ENCODE results near the gene FBXW11. TPM values are rescaled to one million over a fixed set of nuclear protein-coding genes. Genes with fewer than 3 reads are reported as not detected.

The FBXW11 gene
- total RNA-seq, 1 experiment from 2014 or later: 52.0 TPM

GRCh38 chr5:172050080-172050479, 43.6 kb upstream of the FBXW11 start:
- CTCF ChIA-PET: no interaction called here
- Histone ChIP-seq H3K4me1 (ENCODE audit: control insufficient read depth in 1 of 2, insufficient read depth in 2 of 2, low read length in 2 of 2) (no peaks in the 10 kb centered on the region), H3K36me3 (ENCODE audit: control insufficient read depth in 1 of 2, insufficient read depth in 2 of 2, low read length in 2 of 2) (0 out of 4 replicates have a peak, but pooled peaks cover 0 to 2% of the 10 kb centered on the region in 2 experiments), H2AFZ (ENCODE audit: low read depth, low read length, poor library complexity, severe bottlenecking) (no peak overlapping the region), H3K9me3 (ENCODE audit: control insufficient read depth in 1 of 2, insufficient read depth in 1 of 2, low read depth in 1 of 2, low read length in 2 of 2) (no peaks in the 10 kb centered on the region), H3K27me3 (ENCODE audit: insufficient read depth, low read length) (no peaks in the 10 kb centered on the region), H3K4me2 (ENCODE audit: low read length) (no peak overlapping the region), H3K27ac (ENCODE audit: low read depth, low read length) (no peak overlapping the region), H3K79me2 (ENCODE audit: insufficient read depth, low read length) (no peaks in the 10 kb centered on the region), H3K4me3 (replicated peaks in 1 of 2; ENCODE audit: low read depth in 1 of 2, low read length in 2 of 2) (no peak overlapping the region), H4K20me1 (ENCODE audit: insufficient read depth) (no peaks in the 10 kb centered on the region), H3K9ac (ENCODE audit: low read length) (no peak overlapping the region), H3K9me2 (ENCODE audit: insufficient read depth) (no peaks in the 10 kb centered on the region)
- POLR2A ChIA-PET: no interaction called here
- TF ChIP-seq EZH2 (IDR thresholded peaks at IDR 0.05): no peak
- TF ChIP-seq POLR2A (IDR thresholded peaks at IDR 0.05; ENCODE audit: borderline replicate concordance, extremely low read depth, insufficient read depth, insufficient read length): no peak
- no peak for TF ChIP-seq TCF7L2 (IDR thresholded peaks at IDR 0.05; ENCODE audit: borderline replicate concordance, extremely low read depth, insufficient read depth, insufficient read length)
- no peak for TF ChIP-seq ZBTB33 (IDR thresholded peaks at IDR 0.05; ENCODE audit: extremely low read depth, insufficient replicate concordance, low read length)
- TF ChIP-seq ATF3 (IDR thresholded peaks at IDR 0.05): no peak
- TF ChIP-seq MAX (IDR thresholded peaks at IDR 0.05): no peak
- no peak for TF ChIP-seq SRF (IDR thresholded peaks at IDR 0.05; ENCODE audit: low read depth)
- no peak for TF ChIP-seq RAD21 (IDR thresholded peaks at IDR 0.05; ENCODE audit: low read depth)
- BruUV-seq (replicated peaks): no TSS peak
- ATAC-seq: no peak
- DNase-seq (ENCODE audit: low read depth, low spot score): no peak
- RAD21 ChIA-PET (ENCODE audit: low non-redundant PET in 1 of 2, low total read pairs in 2 of 2, uncharacterized antibody in 2 of 2, unreplicated experiment in 2 of 2): no interaction called here
- intact Hi-C loops (cut with micrococcal nuclease): no loop called here
